ENCODE results near the gene CD82.

CD82 gene

GRCh38 chr11:44621784-44622183, 56.3 kb downstream of the CD82 start:
- DNase-seq, result no peak

- no peak for DNase-seq
These were observed 56.8 kb downstream of the CD82 start for GRCh38 chr11:44622190-44622650.

- DNase-seq, result no peak
These were observed 57.3 kb downstream of the CD82 start for GRCh38 chr11:44622721-44623258.

- no peak for DNase-seq
These were observed 57.9 kb downstream of the CD82 start for GRCh38 chr11:44623341-44623730.

- no peak for DNase-seq
These were observed 58.4 kb downstream of the CD82 start for GRCh38 chr11:44623731-44624491.

- DNase-seq, result no peak
These were observed 59.3 kb downstream of the CD82 start for GRCh38 chr11:44624761-44625221.

GRCh38 chr11:44625759-44626523, 60.5 kb downstream of the CD82 start:
- DNase-seq, result no peak

- no peak for DNase-seq
These were observed 61.2 kb downstream of the CD82 start for GRCh38 chr11:44626645-44627044.

- DNase-seq, result no peak
These were observed 61.8 kb downstream of the CD82 start for GRCh38 chr11:44627165-44627789.

GRCh38 chr11:44627911-44628729, 62.7 kb downstream of the CD82 start:
- DNase-seq, result peak; percentile 19

- no peak for DNase-seq
These were observed 63.6 kb downstream of the CD82 start for GRCh38 chr11:44628730-44629700.

GRCh38 chr11:44629732-44630345, 64.4 kb downstream of the CD82 start:
- DNase-seq, result no peak

GRCh38 chr11:44630511-44631210, 65.2 kb downstream of the CD82 start:
- no peak for DNase-seq

GRCh38 chr11:44631831-44632230, 66.4 kb downstream of the CD82 start:
- no peak for DNase-seq

- DNase-seq, result peak; percentile 37
These were observed 67.1 kb downstream of the CD82 start for GRCh38 chr11:44632466-44633123.

- DNase-seq, result no peak
These were observed 68.2 kb downstream of the CD82 start for GRCh38 chr11:44633641-44634040.

GRCh38 chr11:44634401-44635281, 69.2 kb downstream of the CD82 start:
- no peak for DNase-seq

- DNase-seq, result no peak
These were observed 72.0 kb downstream of the CD82 start for GRCh38 chr11:44637487-44637886.

All from activated CD4-positive, alpha-beta T cell treated with anti-CD3 and anti-CD28 coated beads, Interleukin-2, Interleukin-6, amounts not matched to agents 100 ng/mL and 50 ng/mL, durations not matched to agents 16 hours and 8 hours (primary cell).